GM23248 (cell line): ENCODE measurements around the gene ZFAND3.

Experiments used
- EZH2 ChIP-seq: fragments of 200-600 bp; sonication (generic); IDR thresholded peaks from 2 replicates; pipeline ENCODE4 v1.6.1; 2018; ENCODE audit warnings: antibody characterized with exemption, mild to moderate bottlenecking; ENCODE audit not compliant: insufficient read depth, poor library complexity, severe bottlenecking
- EZH2phosphoT487 ChIP-seq: fragments of 200-600 bp; sonication (generic); IDR thresholded peaks from 2 replicates; pipeline ENCODE4 v1.6.1; 2018; ENCODE audit warnings: antibody characterized with exemption, moderate library complexity, mild to moderate bottlenecking, low read depth; ENCODE audit not compliant: insufficient read depth

DNA sequence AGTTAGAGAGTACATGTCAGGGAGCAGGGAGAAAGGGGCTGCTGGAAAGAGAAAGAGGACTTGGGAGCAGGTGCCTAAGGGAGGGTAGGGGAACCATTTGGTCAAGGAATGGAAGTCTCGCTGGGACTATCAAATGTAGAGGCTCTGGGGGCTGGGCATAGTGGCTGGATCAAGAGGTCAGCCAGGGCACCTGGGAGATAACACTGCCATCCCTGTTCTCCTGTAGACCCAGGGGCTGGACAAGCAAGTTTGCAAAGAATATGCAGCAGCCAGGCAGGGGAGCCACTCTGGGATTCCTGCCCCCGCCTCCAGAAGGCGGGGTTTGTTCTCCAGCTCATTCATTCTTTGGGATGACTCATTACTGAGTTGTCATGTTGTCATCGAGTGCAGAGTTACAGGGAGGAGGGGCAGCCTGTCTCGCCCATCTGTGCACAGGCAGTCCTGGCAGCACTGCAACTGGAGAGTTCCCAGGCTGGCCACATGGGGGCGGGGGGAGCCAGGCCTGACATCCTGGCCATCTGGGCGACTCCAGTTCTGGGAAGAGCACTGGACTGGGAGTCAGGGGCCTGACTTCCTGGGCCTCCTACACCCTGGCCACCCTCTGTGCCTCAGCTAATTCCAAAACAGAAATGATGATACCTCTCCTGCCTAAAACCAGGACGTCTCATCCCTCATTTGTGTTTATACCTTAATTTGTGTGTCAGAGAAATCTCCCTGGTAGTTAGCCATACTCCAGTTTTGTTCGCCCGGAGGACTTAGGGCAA lies 28.2 kb upstream of the ZFAND3 start:
- TF ChIP-seq EZH2phosphoT487 = no peak
- TF ChIP-seq EZH2 = no peak
